Tibial nerve (tissue), 3 donors: ENCODE results near the gene DBR1.

ENCODE experiments used
- EP300 ChIP-seq, 2 donors: sonication (generic); formaldehyde crosslinking; IDR thresholded peaks; one replicate each; pipeline ENCODE4 v1.6.1; 2017; ENCODE audit warnings: antibody characterized with exemption in 2 of 2, mild to moderate bottlenecking in 1 of 2
- POLR2A ChIP-seq, 2 donors: fragments of 450-650 bp; IDR thresholded peaks; one replicate each; pipeline ENCODE4 v1.6.1; 2017; ENCODE audit warnings: antibody characterized with exemption in 2 of 2, mild to moderate bottlenecking in 2 of 2, moderate library complexity in 2 of 2

DNA sequence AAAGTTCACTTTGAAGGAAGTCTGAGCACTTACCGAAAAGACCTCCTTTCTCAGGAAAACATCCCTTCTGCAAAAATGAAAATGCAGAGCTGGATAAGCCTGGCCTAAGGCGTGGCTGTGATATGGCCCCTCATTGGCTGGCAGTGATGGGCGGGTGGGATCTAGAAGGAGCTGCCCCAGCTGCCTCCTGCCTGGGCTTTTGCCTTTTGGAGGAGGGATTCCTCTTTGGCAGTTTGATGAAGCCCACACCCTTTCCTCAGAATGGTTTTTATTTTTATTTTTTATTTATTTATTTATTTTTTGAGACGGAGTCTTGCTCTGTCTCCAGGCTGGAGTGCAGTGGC is 55.3 kb downstream of the DBR1 start:
- no peak for TF ChIP-seq EP300 (IDR thresholded peaks at IDR 0.05)
- no peak for TF ChIP-seq POLR2A (IDR thresholded peaks at IDR 0.05)
